ENCODE measurements around the gene IFI35.

- TF ChIP-seq CTCF (tag by site-specific recombination; IDR thresholded peaks at IDR 0.05) (peak; percentile 49; the same call in 1 of the 2 replicates), ZNF621 (tag by site-specific recombination; IDR thresholded peaks at IDR 0.05) (no peak), HIC1 (tag by site-specific recombination; IDR thresholded peaks at IDR 0.05) (no peak), ZNF350 (tag by site-specific recombination; IDR thresholded peaks at IDR 0.05) (no peak)
Measured at GRCh38 chr17:42979511-42980273, 26.9 kb upstream of the IFI35 start, which contains the start of gene PTGES3L.

Data from HEK293 (cell line).